Activated CD4-positive, alpha-beta T cell treated with anti-CD3 and anti-CD28 coated beads, Interleukin-2, Interleukin-4, amounts not matched to agents 100 ng/mL and 50 ng/mL, durations not matched to agents 16 hours and 8 hours (primary cell): ENCODE results near the gene C1QTNF2.
A peak's percentile ranks its signal among the peaks of the same experiment; 100 is the strongest.

Source experiments
- DNase-seq: peaks from one replicate; pipeline ENCODE4 v3.0.0-alpha.2; 2020; ENCODE audit warnings: low spot score

C1QTNF2 gene, protein sequence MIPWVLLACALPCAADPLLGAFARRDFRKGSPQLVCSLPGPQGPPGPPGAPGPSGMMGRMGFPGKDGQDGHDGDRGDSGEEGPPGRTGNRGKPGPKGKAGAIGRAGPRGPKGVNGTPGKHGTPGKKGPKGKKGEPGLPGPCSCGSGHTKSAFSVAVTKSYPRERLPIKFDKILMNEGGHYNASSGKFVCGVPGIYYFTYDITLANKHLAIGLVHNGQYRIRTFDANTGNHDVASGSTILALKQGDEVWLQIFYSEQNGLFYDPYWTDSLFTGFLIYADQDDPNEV

DNA sequence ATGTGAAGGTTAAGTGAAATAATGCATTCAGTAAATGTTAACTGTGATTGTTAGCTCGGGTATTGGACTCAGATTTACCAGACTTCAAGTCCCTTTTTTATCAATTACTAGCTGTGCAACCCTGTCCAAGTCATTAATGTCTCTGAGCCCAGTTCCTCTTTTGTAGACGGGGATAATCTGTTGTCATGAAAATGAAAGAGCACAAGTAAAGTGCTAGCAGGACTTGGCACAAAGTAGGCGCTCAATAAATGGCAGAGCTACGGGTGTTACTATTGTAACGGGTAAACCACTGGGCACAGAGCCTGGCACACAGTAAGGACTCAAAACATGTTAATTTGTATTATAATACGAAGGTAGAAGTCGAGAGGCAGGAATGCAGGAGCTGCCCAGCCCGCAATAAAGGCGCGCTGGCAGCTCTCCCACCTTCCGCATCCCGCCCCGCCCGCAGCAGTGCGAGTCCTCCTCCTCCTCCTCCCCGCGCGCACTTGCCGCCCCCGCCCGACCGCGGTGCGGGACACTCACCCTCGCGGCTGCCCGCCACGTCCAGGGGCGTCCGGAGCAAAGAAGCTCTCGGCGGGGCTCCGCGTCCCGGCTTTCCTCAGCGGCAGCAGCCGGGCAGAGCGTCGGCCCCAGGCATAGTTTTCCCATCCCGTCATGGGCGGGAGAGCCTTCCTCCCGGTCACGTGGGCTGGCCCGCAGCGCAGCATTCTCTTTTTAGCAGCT is at the start of gene C1QTNF2:
Gene C1QTNF2 (minus strand): TSS at position 637 of the 723 bp plus-strand sequence. CDS start 15,615 bp downstream, outside the sequence.
- no peak for DNase-seq

DNA sequence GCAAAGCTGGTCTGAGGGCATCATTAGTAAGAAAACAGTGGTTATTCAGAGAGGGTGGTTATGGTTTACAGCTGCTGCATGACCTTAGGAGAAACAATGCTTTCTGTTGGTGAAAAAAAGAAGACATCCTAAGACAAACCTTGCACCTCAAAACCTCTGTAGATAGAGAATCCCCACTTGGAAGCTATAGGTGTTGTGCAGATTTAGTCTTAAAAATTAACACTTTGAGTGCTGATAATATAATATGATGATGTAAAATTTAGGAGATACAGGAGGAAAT is 49.8 kb upstream of the C1QTNF2 start:
- DNase-seq = no peak

DNA sequence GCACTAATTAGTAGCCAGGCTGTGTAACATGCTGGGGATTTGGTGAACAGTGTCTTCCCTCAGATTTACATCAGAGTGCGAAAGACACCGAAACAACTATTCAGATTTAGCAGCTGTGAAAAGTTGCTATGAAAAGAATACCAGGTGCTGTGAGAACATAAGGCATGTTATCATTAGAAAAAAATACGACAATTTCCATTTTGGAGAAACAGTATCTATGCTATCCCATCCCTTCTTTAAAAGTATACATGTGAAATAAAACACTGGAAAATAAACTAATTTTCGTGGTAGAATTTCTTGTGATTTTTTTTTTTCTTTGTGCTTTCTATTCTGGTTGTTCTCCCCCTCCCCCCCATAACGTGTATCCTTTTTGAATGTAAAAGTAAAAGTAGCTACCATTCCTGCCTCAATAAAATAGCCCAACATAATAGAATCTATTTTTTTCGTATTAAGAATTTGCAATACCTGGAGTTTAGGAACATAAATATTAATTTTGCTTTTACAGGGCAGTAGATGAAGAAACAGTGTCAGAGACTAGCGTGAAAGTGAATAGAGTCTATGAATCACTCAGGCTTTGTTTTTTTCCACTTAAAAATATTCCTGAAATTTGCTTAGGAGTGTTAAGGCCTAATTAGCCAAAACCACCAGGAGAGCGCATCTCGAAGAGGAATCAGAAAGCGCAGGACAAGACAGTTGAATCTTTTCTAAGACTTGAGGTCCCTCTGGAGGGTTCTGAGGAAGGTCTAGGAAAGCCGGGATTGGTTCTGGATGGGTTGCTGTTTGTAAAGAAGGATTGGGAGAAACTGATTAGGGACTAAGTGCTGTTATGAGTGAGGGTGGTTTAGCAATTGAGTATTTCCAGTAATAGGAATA is 49.3 kb upstream of the C1QTNF2 start:
- no peak for DNase-seq

DNA sequence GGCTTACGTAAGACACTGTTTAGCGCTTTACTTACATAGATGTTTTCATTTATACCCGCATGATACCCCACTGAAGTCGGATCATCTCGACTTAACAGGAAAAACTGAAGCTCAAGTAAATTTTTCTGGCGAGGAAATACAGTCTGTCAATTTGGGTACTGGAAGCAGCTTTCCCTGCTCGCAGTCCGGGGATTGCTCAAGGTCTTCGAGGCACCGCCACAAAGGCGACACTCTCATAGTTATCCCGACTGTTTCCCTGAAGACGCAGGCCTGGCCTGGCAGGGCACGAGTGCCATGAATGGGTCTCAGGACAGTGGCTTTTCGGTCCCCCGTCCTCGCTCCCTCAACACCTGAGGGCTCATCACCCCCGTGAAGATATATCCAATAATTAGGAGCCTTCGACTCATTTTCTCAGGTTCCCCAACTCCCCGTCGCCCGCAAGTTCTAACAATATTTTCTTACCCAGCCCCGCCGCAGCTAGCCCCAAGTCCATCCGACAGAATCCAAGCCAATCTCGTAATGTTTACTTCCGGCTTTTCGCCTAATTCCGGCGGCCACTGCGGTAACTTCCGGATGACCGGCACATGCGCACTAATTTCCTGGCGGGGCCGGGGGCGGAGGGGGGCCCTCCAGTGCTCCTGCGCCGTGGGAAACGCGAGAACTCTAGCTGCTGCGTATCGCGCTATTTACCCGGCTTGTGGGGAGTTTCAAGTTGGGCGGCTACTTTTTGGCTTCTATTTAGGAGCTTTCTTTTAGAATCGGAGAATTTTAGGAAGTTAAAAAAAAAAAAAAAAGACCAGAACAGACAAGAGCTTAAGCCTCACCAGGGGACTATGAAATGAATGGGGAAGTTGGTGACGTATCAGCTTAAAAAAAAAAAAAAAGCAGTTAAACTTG is 48.4 kb upstream of the C1QTNF2 start, which contains the start of gene SLU7:
Gene SLU7 (minus strand): TSS at position 521 of the 897 bp plus-strand sequence. CDS start 3,787 bp downstream, outside the sequence.
- peak; percentile 94 for DNase-seq

DNA sequence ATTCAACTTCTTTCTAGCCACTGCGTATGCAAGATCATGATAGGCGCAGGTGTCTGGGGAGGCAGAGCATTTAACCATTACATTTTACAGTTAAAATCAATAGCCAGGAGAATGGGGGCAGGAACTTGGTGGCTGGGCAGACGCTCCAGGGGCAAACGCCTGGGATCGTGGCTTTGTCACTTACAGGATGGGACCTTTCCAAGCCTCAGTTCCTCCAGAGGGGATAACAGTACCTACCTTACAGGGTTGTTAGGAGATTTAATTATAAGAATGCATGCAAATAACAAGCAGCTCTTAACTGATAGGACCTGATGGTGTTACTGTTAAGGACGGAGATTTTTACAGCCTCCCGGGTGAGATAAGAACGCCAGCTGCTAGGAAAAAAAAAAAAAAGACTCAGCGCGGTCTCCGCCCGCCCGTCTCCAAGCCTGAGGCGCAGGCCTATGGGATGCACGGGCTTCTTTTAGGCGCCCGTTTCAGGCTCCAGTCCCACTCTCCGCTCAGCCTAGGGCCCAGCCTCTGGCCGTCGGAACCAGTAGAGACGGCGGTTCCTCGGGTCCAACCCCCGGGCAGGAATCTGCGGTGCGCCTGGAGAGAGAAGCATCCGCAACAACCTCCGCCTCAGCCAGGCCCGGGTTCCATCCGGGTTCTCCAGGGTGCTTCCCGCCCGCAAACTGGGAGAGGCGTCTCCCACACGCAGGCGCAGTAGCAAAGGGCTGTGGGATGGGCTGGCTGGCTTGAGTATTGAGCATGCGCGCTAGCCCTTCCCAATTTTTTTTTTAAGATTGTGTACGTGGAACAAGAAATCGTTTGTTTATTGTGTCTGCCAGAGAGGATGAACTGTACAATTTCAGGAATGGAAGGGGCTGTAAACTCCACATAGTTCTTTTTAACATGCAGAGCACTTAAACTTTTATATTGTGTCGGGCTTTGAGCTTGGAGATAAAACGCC is 29.3 kb upstream of the C1QTNF2 start, which contains the start of gene FAM200C:
Gene FAM200C (minus strand): TSS at position 653 of the 952 bp plus-strand sequence. CDS start 4,564 bp downstream, outside the sequence.
- DNase-seq = peak; percentile 81

DNA sequence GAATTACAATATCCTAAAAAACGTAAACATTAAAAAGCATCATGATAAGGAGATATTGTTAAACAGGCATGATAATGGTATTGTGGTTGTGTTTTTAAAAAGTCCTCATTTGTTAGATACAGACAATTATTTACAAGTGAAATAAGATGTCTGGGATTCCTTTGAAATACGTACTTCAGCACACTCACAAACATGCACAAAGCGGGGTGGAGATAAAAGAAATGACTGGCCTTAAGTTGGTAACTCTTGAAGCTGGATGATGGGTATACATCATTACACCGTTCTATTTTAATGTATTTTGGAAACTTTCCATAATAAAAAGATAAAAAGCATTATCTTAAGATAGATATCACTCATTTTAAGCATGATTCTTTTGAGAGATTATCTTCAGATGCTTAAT is 28.4 kb upstream of the C1QTNF2 start:
- no peak for DNase-seq

DNA sequence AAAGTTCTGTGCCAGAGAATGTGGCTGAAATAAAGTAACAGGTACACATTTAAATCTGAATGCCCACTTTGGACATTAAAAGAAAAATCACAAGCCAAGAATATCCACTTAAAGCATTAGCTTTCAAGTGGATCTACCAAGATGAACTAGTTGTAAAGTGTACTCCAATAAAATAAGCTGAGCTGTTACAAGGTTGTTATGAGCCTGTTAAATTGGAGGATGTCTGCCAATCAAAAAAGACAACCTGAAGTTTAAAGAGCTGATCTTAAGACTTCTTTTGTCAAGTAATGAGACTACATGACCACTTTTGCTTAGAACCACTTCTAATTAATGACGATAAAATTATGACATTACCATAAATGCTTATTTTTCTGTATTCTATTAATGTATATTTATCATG is 27.1 kb upstream of the C1QTNF2 start:
- no peak for DNase-seq

DNA sequence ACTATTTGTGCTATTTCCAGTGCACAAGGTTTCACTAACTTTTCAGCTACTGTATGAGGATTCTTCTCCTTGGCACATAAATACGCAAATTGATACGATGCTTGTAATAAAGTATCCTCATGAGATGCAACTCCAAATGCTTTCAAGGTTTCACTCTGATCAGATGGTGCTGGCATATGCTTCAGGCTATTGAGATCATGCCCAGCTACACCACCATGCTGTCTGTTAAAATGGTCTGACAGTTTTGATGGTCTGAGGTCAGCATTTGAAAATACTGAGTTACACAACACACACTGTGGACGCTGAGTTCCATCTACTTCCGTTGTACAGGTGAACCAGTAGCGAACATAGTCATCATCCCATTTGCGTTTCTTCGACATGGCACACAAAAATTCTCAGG is 24.7 kb upstream of the C1QTNF2 start:
- no peak for DNase-seq

DNA sequence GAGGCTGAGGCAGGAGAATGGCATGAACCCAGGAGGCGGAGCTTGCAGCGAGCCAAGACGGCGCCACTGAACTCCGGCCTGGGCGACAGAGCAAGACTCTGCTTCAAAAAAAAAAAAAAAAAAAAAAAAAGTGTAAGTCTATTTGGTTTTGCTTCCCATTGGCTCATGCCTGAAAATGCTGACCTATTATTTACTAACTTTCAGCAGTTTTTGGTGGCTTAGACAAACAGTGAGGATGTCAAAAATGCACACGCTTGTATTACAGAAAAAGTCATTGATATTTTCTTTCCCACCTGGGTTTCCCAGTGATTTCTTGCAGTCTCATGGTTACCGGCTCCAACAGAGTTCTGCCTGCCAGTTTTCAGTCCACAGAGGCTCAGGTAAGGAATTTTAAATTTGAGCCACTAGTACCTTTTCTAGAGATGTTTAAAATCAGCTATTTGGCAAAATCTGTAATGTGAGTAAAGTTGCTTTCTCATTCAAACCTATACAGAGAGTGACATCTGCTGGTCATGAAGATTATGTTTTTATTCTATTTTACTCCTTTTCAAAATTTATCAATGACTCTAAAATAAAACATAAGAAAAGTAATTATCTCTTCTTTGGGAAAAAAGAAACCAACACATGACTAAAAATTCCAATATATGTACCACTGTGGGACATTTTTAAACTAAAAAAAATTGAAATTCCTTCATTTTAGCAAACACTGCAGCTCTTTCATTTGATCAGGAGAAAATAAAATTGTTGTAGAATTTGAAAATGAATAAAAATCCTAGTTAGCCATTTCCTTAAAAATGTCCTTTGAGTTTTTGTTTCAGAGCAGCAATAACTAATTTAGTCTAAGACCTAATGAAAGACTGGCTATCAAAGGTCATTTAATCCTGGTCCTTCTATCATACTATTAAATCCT is 20.6 kb upstream of the C1QTNF2 start:
- DNase-seq = peak; percentile 27

DNA sequence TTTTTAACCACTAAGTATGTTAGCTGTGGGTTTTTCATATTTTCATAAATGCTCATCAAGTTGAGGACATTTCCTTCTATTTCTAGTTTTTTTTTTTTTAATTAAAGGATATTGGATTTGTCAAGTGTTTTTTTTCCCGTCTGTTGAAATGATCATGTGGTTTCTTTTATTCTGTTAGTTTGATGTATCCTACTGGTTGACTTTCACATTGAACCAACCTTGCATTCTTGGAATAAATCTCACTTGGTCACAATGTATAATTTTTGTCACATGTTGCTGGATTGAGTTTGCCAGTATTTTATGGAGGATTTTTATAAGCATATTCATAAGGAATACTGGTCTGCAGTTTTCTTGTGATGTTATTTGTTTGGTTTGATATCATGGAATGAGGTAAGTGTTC is 17.0 kb upstream of the C1QTNF2 start:
- DNase-seq = no peak

DNA sequence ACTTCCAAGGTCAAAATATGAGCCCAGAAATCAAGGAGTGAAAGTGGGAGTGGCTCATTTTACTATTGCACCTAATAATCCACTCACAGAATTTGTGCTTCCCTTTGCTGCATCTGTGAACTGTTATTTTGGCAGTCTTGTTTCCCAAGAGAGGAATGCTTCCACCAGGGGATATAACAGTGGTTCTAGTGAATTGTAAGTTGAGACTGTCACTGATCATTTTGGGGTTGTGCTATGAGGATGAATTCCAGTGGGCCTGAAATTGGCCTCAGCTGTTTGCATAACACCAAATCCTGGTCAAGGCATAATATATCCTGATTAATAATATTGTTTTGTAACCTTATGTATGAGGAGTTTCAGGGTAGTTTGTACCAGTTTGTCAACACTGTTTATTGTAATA is 15.1 kb upstream of the C1QTNF2 start:
- no peak for DNase-seq

DNA sequence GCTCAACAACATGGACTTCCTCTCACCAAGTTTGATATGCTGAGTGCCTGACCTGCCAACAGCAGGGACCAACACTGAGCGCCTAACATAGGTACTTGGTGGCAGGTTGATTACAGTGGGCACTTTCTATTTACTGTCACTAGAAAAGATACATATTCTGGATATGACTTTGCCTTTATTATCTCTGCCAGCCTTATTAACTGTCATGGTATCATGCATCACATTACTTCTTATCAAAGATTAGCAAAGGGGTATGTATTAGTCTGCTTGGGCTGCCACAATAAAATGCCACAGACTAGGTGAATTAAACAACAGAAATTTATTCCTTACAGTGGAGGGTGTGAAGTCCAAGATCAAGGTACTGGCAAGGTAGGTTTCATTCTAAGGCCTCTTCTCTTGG is 14.3 kb upstream of the C1QTNF2 start:
- no peak for DNase-seq

DNA sequence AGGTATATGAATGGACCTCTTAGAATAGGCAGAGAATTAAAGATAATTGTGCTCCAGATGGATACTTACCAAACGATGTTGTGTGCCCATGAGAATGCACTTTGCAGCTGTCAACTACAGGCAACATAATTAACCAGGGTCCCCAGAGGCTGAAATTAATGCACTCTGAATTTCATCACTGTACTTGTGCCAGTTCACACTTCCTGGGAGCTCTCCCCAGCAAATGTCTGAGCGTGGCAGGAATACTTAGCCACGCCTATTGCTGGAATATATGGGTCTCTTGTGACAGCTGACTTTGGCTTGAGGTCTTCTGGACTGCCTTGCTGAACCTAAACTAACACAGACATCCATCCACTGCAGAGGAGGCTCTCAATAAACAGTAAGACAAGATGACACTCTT is 11.9 kb upstream of the C1QTNF2 start:
- no peak for DNase-seq

DNA sequence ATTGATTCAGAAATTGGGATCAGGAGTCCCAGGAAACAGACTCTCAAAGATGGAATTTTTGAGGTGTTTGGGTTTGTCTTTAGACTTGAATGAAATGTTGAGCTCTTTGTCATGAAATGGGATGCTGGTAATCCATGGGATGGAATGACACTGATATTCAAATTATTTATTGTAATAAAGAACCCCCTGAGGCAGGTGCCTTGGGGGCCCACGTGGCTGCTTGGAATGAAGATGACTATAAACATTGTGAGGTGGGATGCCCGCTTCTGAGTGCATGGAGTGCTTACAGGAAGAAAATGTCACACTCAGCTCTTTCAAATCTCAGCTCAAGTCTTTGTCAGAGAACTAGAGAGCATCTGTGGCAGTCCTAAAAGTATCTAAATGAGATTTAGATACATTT is 9.6 kb upstream of the C1QTNF2 start:
- no peak for DNase-seq

DNA sequence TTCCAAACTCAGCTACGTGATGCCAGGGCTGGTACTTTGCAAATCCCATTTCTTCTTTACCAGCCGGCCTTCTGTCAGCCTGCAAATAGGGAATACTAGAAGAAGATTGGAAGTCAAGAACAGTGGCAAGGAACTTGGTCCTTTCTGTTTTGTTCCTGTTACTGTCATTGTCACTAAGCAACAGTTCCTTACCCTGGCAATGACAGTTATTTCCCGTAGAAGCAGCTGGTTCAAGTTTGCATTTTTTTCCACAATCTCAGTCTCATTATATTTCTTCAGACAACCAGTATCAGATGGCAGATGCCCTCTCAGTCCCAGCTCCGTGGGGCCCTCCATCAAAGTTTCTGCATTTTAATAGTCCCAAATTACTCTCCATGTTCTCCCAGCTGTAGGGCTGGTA is 9.1 kb upstream of the C1QTNF2 start:
- DNase-seq = no peak

DNA sequence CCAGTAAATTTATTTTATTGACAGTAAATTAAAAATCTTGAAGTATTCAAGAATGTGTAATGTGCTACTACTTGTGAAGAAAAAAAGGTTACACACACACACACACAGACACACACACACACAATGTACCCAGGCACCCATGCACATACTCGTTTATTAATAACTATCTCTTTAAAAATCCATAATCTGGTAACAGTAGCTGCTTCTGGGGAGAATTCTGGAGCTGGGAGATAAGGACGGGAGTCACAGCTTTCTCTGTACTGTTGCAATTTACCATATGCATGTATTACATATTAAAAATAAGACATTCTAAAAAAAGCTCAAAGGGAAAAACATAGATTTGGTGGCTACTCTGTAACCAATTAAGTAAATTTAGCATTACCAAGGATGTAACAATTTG is 7.9 kb upstream of the C1QTNF2 start:
- DNase-seq = no peak

DNA sequence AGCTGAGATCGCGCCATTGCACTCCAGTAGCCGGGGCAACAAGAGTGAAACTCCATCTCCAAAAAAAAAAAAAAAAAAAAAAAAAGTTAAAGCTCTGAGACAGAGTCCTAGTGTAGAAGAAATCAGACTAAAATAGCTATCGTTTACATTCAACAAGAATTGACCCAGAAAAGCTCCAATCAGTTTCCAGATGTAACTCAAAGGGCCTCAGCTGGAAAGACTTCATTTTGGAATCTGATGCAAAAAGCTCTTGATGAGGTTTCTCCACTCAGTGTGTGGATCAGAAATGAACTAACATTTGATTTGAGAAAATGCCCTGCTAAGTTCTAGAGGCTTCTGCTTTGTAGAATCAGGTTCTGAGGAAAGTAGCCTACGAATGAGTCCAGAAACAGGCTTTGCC is 7.2 kb upstream of the C1QTNF2 start:
- no peak for DNase-seq

DNA sequence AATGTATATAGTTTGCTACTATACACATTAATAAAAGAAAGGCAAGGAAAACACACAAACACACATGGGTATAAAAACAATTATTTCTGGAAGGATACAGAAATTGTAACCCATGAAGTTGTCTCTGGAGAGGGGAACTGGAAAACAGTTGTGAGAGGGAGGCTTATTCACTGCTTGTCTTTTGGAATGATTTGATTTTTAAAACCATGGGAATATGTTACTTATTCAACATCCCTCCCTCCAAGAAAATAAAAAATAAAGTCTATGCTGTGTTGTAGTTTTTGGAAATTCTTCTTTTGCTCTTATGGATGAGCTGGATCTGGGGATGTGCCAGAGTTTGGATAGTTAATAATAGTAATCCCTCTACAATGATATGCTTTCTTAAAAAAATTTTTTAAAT is 6.0 kb upstream of the C1QTNF2 start:
- no peak for DNase-seq

DNA sequence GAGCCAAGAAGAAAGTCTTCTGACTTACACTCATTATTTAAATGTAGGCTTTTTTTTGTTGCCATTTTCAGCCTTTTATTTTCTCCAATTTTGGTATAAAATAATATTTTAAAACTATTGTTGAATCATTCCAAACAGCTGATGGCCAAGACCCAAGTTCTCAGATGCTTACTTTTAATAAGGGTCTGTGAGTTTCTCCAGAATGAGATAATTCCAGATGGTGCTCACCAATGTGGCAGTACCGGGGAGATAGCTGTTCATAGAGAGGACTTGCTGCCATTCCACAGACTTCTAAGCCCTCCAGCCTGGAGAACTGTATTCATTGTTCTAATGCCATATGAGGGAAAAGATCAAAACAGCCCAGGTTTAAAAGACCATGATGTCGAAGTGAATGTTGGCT is 5.3 kb upstream of the C1QTNF2 start:
- DNase-seq = no peak
